Measurements from ENCODE around the gene ZNF362.

The ZNF362 gene

GRCh38 chr1:33300673-33301072, 44.4 kb downstream of the ZNF362 start:
- in situ Hi-C loops (cut with HindIII; ENCODE audit: low sequenced_read_pairs) = no loop called here
- TF ChIP-seq CTCF (IDR thresholded peaks at IDR 0.05; ENCODE audit: low read depth, low read length) = no peak
- no peak overlapping the region for H3K4me3 ChIP-seq (ENCODE audit: low read depth, low read length)
- peak; percentile 80 for DNase-seq (ENCODE audit: low read depth, low spot score)

- no peak for TF ChIP-seq CTCF (IDR thresholded peaks at IDR 0.05; ENCODE audit: low read depth, low read length)
- no peak overlapping the region for H3K4me3 ChIP-seq (ENCODE audit: low read depth, low read length)
- DNase-seq (ENCODE audit: low read depth, low spot score) = no peak
- in situ Hi-C loops (cut with HindIII; ENCODE audit: low sequenced_read_pairs) = no loop called here
These were observed 45.1 kb downstream of the ZNF362 start for GRCh38 chr1:33301273-33301984.

- DNase-seq (ENCODE audit: low read depth, low spot score) = no peak
- no peak for TF ChIP-seq CTCF (IDR thresholded peaks at IDR 0.05; ENCODE audit: low read depth, low read length)
- no peak overlapping the region for H3K4me3 ChIP-seq (ENCODE audit: low read depth, low read length)
- in situ Hi-C loops (cut with HindIII; ENCODE audit: low sequenced_read_pairs) = no loop called here
These were observed 46.0 kb downstream of the ZNF362 start for GRCh38 chr1:33302325-33302724.

- no peak for DNase-seq (ENCODE audit: low read depth, low spot score)
- TF ChIP-seq CTCF (IDR thresholded peaks at IDR 0.05; ENCODE audit: low read depth, low read length) = no peak
- no peak overlapping the region for H3K4me3 ChIP-seq (ENCODE audit: low read depth, low read length)
These were observed 48.7 kb downstream of the ZNF362 start for GRCh38 chr1:33305016-33305415.

GRCh38 chr1:33305816-33306652, 49.7 kb downstream of the ZNF362 start:
- in situ Hi-C loops (cut with HindIII; ENCODE audit: low sequenced_read_pairs) = no loop called here
- no peak for TF ChIP-seq CTCF (IDR thresholded peaks at IDR 0.05; ENCODE audit: low read depth, low read length)
- H3K4me3 ChIP-seq (ENCODE audit: low read depth, low read length) = no peak overlapping the region
- no peak for DNase-seq (ENCODE audit: low read depth, low spot score)

More at GRCh38 chr1:33305016-33305415, 48.7 kb downstream of the ZNF362 start:
- in situ Hi-C loops (cut with HindIII; ENCODE audit: low sequenced_read_pairs) = no loop called here

GRCh38 chr1:33306653-33307493, 50.6 kb downstream of the ZNF362 start:
- TF ChIP-seq CTCF (IDR thresholded peaks at IDR 0.05; ENCODE audit: low read depth, low read length) = no peak
- no peak overlapping the region for H3K4me3 ChIP-seq (ENCODE audit: low read depth, low read length)
- in situ Hi-C loops (cut with HindIII; ENCODE audit: low sequenced_read_pairs) = no loop called here
- DNase-seq (ENCODE audit: low read depth, low spot score) = no peak
